NCI-H526 treated with DMSO at 0.1 percent for 48 hours (cell line): ENCODE results near the gene OR6C65.

Source experiments
- DNase-seq: peaks from one replicate; lab custom pipeline; 2025; lab: John Stamatoyannopoulos, UW

Gene OR6C65

GRCh38 chr12:55446326-55446725 is 46.0 kb downstream of the OR6C65 start:
- no peak for DNase-seq

GRCh38 chr12:55448825-55449224 is 48.5 kb downstream of the OR6C65 start:
- DNase-seq, result no peak
